Measurements from ENCODE around the gene PAQR4.
A peak's percentile ranks its signal among the peaks of the same experiment; 100 is the strongest.
"Not testable (repeated sequence)": the region's sequence is repeated elsewhere in the genome, so short reads cannot be mapped to it uniquely, and the experiment has no call there.

The PAQR4 gene

DNA sequence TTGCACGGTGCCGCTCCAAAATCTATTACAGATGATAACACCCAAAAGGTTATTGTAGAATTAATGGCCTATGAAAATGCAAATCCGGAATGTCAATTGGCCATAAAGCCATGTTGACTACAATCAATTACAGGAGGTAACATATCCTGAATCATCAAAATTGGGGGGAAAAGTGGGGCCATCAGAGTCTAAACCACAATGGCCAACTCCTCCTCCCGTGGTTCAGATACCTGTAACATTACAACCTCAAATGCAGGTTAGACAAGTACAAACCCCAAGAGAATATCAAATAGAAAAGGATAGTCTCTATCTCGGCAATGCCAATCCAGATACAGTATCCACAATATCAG, 42.5 kb upstream of the PAQR4 start:
- H3K4me3 ChIP-seq (ENCODE audit: low read depth, low read length) = no peak overlapping the region
- TF ChIP-seq, protein P1, sequence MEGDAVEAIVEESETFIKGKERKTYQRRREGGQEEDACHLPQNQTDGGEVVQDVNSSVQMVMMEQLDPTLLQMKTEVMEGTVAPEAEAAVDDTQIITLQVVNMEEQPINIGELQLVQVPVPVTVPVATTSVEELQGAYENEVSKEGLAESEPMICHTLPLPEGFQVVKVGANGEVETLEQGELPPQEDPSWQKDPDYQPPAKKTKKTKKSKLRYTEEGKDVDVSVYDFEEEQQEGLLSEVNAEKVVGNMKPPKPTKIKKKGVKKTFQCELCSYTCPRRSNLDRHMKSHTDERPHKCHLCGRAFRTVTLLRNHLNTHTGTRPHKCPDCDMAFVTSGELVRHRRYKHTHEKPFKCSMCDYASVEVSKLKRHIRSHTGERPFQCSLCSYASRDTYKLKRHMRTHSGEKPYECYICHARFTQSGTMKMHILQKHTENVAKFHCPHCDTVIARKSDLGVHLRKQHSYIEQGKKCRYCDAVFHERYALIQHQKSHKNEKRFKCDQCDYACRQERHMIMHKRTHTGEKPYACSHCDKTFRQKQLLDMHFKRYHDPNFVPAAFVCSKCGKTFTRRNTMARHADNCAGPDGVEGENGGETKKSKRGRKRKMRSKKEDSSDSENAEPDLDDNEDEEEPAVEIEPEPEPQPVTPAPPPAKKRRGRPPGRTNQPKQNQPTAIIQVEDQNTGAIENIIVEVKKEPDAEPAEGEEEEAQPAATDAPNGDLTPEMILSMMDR (IDR thresholded peaks at IDR 0.05; ENCODE audit: low read depth, low read length) = no peak
- TF ChIP-seq POLR2A (IDR thresholded peaks at IDR 0.05; ENCODE audit: extremely low read depth, insufficient read length) = no peak
- no peak for TF ChIP-seq MYC (IDR thresholded peaks at IDR 0.05; ENCODE audit: low read depth, low read length)
- TF ChIP-seq, protein P2, sequence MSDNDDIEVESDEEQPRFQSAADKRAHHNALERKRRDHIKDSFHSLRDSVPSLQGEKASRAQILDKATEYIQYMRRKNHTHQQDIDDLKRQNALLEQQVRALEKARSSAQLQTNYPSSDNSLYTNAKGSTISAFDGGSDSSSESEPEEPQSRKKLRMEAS (IDR thresholded peaks at IDR 0.05; ENCODE audit: low read depth, low read length) = no peak
- no peak for DNase-seq (ENCODE audit: low read depth)

DNA sequence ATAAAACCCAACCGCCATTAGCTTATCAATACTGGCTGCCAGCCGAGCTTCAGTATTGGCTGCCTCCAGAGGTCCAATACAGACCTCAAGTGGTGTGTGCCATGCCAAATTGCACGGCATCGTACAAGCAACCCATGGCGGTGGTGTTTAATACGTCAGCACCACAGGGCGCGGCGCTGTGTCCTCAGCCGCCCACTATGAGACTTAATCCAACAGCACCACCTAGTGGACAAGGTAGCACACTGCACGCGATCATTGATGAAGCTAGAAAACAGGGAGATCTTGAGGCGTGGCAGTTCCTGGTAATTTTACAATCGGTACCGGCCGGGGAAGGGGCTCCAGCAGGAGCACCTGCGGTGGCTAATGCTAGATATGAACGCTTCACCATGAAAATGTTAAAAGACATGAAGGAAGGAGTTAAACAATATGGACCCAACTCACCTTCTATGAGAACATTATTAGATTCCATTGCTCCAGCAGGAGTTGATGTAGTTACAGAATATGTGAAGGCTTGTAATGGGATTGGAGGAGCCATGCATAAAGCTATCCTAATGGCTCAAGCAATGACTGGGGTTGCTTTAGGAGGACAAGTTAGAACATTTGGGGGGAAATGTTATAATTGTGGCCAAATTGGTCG, 42.0 kb upstream of the PAQR4 start:
- peak; percentile 87 for DNase-seq (ENCODE audit: low read depth)
- TF ChIP-seq POLR2A (IDR thresholded peaks at IDR 0.05; ENCODE audit: extremely low read depth, insufficient read length) (no peak), MYC (IDR thresholded peaks at IDR 0.05; ENCODE audit: low read depth, low read length) (peak; percentile 56)
- TF ChIP-seq, protein P2 (IDR thresholded peaks at IDR 0.05; ENCODE audit: low read depth, low read length) = peak; percentile 91
- TF ChIP-seq, protein P1 (IDR thresholded peaks at IDR 0.05; ENCODE audit: low read depth, low read length) = peak; percentile 79
- H3K4me3 ChIP-seq (ENCODE audit: low read depth, low read length) = no peak overlapping the region

DNA sequence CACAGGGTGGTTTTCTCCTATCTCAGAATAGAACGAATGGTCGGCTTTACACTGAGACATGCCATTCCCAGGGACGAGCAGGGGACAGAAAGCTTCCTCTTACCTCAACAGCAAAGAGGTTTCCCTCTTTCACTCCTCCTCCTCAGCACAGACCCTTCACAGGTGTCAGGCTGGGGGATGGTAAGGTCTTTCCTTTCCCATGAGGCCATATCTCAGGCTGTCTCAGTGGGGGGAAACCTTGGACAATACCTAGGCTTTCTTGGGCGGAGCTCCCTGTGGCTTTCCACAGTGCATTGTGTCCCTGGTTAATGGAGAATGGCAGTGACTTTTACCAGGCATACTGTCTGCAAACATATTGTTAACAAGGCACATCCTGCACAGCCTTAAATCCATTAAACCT, 41.0 kb upstream of the PAQR4 start:
- DNase-seq (ENCODE audit: low read depth); H3K4me3 ChIP-seq (ENCODE audit: low read depth, low read length): not testable (repeated sequence)

DNA sequence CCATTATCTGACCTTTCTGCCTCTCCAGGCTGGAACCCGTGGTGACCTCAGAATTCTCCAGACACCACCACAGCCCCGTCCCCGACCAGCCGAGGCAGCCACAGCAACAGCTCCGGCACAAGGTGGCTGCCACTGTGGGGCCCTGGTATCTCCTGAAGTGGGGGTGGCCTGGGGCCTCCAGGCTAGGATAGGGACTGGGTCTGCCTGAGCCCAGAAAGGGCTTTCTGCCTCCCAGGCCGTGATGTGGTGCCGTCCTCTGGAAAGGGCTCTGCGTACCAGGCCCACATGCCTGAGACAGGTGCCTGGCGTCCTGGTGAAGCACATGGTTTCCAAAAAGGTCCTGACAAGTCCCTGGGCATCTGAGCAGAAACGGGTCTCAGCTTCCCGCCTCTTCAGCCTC, 40.4 kb upstream of the PAQR4 start:
- TF ChIP-seq POLR2A (IDR thresholded peaks at IDR 0.05; ENCODE audit: extremely low read depth, insufficient read length) (no peak), MYC (IDR thresholded peaks at IDR 0.05; ENCODE audit: low read depth, low read length) (no peak)
- TF ChIP-seq, protein P1 (IDR thresholded peaks at IDR 0.05; ENCODE audit: low read depth, low read length) = no peak
- TF ChIP-seq, protein P2 (IDR thresholded peaks at IDR 0.05; ENCODE audit: low read depth, low read length) = no peak
- no peak overlapping the region for H3K4me3 ChIP-seq (ENCODE audit: low read depth, low read length)
- DNase-seq (ENCODE audit: low read depth) = no peak

DNA sequence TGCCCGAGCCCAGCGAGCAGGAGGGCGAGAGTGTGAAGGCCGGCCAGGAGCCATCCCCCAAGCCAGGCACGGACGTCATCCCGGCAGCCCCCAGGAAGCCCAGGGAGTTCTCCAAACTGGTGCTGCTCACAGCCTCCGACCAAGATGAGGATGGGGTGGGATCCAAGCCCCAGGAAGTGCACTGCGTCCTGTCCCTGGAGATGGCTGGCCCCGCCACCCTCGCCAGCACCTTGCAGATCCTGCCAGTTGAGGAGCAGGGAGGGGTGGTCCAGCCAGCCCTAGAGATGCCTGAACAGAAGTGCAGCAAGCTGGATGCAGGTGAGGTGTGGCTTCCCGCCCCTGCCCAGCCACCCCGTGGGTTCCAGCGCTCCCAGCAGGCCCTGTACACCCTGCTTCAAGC, 39.5 kb upstream of the PAQR4 start:
- DNase-seq (ENCODE audit: low read depth) = no peak
- no peak overlapping the region for H3K4me3 ChIP-seq (ENCODE audit: low read depth, low read length)
- TF ChIP-seq POLR2A (IDR thresholded peaks at IDR 0.05; ENCODE audit: extremely low read depth, insufficient read length) = no peak
- TF ChIP-seq, protein P2 (IDR thresholded peaks at IDR 0.05; ENCODE audit: low read depth, low read length) = no peak
- TF ChIP-seq, protein P1 (IDR thresholded peaks at IDR 0.05; ENCODE audit: low read depth, low read length) = no peak
- no peak for TF ChIP-seq MYC (IDR thresholded peaks at IDR 0.05; ENCODE audit: low read depth, low read length)

DNA sequence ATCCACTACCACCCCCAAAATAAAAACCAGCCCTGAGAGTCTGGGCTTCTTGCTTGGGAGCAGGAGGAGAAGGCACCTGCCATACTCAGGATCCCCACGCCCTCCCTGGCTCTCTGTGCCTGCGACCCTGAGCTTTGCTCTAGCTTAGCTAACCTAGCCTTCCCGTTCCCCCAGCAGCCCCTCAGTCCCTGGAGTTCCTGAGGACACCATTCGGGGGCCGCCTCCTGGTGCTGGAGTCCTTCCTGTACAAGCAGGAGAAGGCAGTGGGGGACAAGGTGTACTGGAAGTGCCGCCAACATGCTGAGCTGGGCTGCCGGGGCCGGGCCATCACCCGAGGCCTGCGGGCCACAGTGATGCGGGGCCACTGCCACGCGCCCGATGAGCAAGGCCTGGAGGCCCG, 38.9 kb upstream of the PAQR4 start:
- TF ChIP-seq, protein P1 (IDR thresholded peaks at IDR 0.05; ENCODE audit: low read depth, low read length) = no peak
- TF ChIP-seq, protein P2 (IDR thresholded peaks at IDR 0.05; ENCODE audit: low read depth, low read length) = no peak
- TF ChIP-seq POLR2A (IDR thresholded peaks at IDR 0.05; ENCODE audit: extremely low read depth, insufficient read length) = no peak
- no peak overlapping the region for H3K4me3 ChIP-seq (ENCODE audit: low read depth, low read length)
- DNase-seq (ENCODE audit: low read depth) = no peak

DNA sequence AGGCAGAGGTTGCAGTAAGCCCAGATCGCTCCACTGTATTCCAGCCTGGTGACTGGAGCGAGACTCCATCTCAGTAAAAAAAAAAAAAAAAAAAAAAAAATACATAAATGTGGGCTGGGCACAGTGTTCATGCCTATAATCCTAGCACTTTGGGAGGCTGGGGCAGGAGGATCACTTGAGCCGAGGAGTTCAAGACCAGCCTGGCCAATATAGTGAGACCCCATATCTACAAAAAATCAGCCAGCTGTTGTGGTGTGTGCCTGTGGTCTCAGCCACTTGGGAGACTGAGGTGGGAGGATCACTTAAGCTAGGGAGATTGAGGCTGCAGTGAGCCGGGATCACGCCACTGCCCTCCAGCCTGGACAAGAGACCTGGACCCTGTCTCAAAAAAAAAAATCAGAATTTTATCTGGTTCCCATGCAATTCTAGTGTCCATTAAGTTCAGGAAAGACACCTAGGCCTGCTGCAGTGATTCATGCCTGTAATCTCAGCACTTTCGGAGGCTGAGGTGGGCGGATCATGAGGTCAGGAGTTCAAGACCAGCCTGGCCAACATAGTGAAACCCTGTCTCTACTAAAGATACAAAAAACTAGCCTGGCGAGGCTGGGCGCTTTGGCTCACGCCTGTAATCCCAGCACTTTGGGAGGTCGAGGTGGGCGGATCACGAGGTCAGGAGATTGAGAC, 37.8 kb upstream of the PAQR4 start:
- H3K4me3 ChIP-seq (ENCODE audit: low read depth, low read length); DNase-seq (ENCODE audit: low read depth): not testable (repeated sequence)

All from NB4 (cell line).